GM18951 (cell line): ENCODE results near the gene CNNM1.

ENCODE experiments used
- POLR2A ChIP-seq: IDR thresholded peaks from 4 replicates; pipeline ENCODE4 v1.6.1; 2011; ENCODE audit warnings: mild to moderate bottlenecking; ENCODE audit not compliant: insufficient read length, insufficient read depth; ENCODE audit errors: extremely low read depth
- in situ Hi-C: fragments of 300-500 bp; cut with MboI; formaldehyde crosslinking; loops from one replicate; pipeline ENCODE4 v1.12.0; 2022; ENCODE audit warnings: low sequenced_read_pairs, mixed read lengths, inconsistent platforms; ENCODE audit not compliant: unreplicated experiment

Gene CNNM1

GRCh38 chr10:99329304-99329553 lies at the start of gene CNNM1:
CNNM1 (plus strand) TSS chr10:99329356; CDS start chr10:99329388, 32 bp downstream.
- in situ Hi-C loops, result no loop called here
- no peak for TF ChIP-seq POLR2A

GRCh38 chr10:99279626-99280111 lies 49.5 kb upstream of the CNNM1 start:
- no peak for TF ChIP-seq POLR2A
- in situ Hi-C loops, result no loop called here

- TF ChIP-seq POLR2A, result no peak
- in situ Hi-C loops, result no loop called here
Measured at GRCh38 chr10:99280472-99280871, 48.7 kb upstream of the CNNM1 start.

GRCh38 chr10:99285881-99286280 lies 43.3 kb upstream of the CNNM1 start:
- in situ Hi-C loops, result no loop called here

DNA sequence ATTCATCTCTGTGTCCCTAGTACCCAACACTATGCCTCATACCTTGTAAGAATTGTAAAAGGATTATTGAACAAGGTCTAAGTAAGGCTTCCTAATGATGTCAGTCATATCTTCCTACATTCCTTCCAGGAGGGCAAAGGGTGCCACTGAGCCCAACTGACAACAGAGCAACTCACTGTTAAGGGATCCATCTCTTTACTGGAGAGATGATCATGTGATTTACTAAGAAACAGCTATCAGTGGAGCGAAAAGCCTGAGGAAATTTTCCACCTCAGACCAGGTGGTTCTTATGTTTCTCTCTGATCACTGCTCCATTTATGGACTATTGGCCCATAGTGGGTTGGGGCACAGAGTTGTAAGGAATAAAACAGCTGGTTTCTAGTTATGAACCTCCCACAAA lies 38.9 kb upstream of the CNNM1 start:
- in situ Hi-C loops, result no loop called here
- TF ChIP-seq POLR2A, result no peak

More at GRCh38 chr10:99285881-99286280, 43.3 kb upstream of the CNNM1 start:
- no peak for TF ChIP-seq POLR2A

DNA sequence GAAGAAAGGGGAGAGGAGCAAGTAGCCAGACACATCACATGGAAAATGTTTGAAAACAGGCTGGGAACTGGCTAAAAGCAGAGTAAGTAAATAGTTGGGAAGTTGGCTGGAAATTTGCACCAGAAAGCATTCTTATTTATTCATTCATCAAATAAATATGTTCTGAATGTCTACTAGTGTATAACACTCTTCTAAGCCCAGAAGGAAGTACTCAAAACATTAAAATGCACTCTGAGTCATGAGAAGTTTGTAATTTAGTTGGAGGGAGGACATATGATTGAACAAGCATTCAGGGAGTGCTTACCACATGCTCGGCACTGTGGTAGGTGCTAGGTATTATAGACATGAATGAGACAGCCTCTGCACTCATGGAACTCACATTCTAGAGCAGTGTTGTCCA lies 37.0 kb upstream of the CNNM1 start:
- in situ Hi-C loops, result no loop called here
- no peak for TF ChIP-seq POLR2A

DNA sequence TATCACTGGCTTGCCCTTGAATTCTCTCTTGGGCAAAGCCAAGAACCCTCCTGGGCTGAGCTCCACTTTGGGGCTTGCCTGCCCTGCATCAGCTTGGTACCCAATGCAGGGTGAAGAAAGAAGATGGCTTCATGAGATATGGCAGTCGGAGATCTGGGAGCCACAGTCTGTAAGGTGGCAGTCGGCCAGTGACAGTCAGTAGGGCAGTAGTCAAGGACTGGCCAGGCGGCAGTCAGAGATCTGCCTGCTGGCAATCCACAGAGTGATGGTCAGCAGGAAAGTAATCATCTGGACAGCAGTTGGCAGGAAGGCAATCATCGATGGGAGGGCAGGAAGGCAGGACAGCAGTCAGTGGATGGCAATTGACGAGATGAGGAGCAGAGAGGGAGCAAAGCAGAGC lies 32.6 kb upstream of the CNNM1 start:
- TF ChIP-seq POLR2A, result no peak
- in situ Hi-C loops, result no loop called here

- no peak for TF ChIP-seq POLR2A
- in situ Hi-C loops, result no loop called here
Measured at GRCh38 chr10:99297033-99297432, 32.1 kb upstream of the CNNM1 start.

- in situ Hi-C loops, result no loop called here
Measured at GRCh38 chr10:99303899-99304861, 25.0 kb upstream of the CNNM1 start.

DNA sequence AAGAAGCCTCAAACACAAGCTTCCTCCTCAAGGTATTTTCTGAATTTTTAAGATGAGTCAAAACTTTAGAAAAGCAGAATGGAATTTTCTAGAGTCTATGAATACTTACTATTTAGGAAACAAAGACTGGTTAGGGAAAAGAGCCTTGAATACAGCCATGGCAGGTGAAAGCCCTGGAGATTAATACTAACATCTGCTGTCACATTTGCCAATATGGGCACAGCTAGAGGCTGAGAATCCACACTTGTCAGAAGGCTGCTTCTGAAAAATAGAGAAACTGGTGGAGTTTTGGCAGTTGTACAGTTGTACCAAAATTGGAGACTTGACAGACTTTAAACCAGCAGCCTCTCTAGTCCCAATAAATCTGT lies 24.3 kb upstream of the CNNM1 start:
- TF ChIP-seq POLR2A, result no peak
- in situ Hi-C loops, result no loop called here

More at GRCh38 chr10:99303899-99304861, 25.0 kb upstream of the CNNM1 start:
- no peak for TF ChIP-seq POLR2A

DNA sequence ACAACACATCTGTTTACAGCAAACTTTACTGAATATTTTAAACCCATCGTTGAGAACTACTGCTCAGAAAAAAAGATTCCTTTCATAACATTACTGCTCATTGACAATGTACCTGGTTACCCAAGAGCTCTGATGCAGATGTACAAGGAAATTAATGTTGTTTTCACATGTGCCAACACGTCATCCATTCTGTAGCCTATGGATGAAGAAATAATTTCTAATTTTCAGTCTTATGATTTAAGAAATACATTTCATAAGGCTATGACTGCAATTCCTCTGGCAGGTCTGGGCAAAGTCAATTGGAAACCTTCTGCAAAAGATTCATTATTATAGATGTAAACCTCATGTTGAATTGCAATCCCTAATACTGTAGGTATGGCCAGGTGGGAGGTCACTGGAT lies 16.7 kb upstream of the CNNM1 start:
- no peak for TF ChIP-seq POLR2A
- in situ Hi-C loops, result no loop called here

DNA sequence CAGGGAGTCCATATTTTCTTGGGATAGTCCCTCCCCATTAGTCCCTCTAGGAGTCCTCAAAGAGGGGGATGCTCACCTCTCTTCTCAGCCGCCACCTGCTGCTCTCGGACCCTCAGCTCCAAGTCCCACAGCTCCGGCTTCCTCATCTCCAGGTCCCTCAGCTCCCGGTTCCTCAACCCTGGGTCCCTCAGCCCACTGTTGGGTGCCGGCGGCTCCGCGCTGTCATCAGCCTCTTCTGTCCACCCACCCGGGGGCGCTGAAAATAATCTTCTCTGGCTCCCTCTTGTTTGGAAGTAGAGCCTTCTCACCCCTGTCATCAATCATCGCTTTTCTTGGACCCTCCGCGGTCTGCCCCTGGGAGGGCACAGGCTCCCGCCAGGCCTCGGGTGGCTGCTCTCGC lies 13.3 kb upstream of the CNNM1 start:
- no peak for TF ChIP-seq POLR2A
- in situ Hi-C loops, result no loop called here

GRCh38 chr10:99316374-99316773 lies 12.8 kb upstream of the CNNM1 start:
- no peak for TF ChIP-seq POLR2A
- in situ Hi-C loops, result no loop called here

- in situ Hi-C loops, result no loop called here
- no peak for TF ChIP-seq POLR2A
Measured at GRCh38 chr10:99318048-99318447, 11.1 kb upstream of the CNNM1 start.
